CD4-positive, alpha-beta memory T cell (primary cell): ENCODE measurements around the gene CFAP20. TPM values are rescaled to one million over a fixed set of nuclear protein-coding genes. Genes with fewer than 3 reads are reported as not detected.

Experiments used
- CTCF ChIA-PET: fragments of 350-600 bp; sonication (Branson Sonifier 250); formaldehyde crosslinking; loops from one replicate; lab custom pipeline; 2021; ENCODE audit warnings: inconsistent platforms; ENCODE audit not compliant: partially characterized antibody; lab: Charles Lee
- POLR2A ChIA-PET: fragments of 350-600 bp; sonication (Branson Sonifier 250); formaldehyde crosslinking; loops from one replicate; lab custom pipeline; 2021; ENCODE audit not compliant: partially characterized antibody; lab: Charles Lee
- DNase-seq, 5 donors: peaks; one replicate each; pipeline versions ENCODE4 v3.0.0 to v3.0.0-alpha.2; 2020 to 2022; ENCODE audit warnings: mixed read lengths in 1 of 5
- H3K27ac ChIP-seq: one replicate; pipeline ENCODE4 v1.7.0; 2013; ENCODE audit warnings: low read depth, low read length
- H3K27me3 ChIP-seq: 2 replicates; pipeline ENCODE4 v1.7.0; 2013; ENCODE audit warnings: mild to moderate bottlenecking, low read length, moderate library complexity; ENCODE audit not compliant: insufficient read depth
- H3K36me3 ChIP-seq: 2 replicates; pipeline ENCODE4 v1.7.0; 2013; ENCODE audit warnings: mild to moderate bottlenecking, low read length, moderate library complexity; ENCODE audit not compliant: insufficient read depth
- H3K4me1 ChIP-seq: 2 replicates; pipeline ENCODE4 v1.7.0; 2013; ENCODE audit warnings: mild to moderate bottlenecking, low read length, moderate library complexity; ENCODE audit not compliant: insufficient read depth
- H3K4me3 ChIP-seq, 2 donors: one replicate each; pipeline ENCODE4 v1.7.0; 2013; ENCODE audit warnings: low read length in 2 of 2, mild to moderate bottlenecking in 1 of 2
- H3K9me3 ChIP-seq, 2 donors: one replicate each; pipeline ENCODE4 v1.7.0; 2013; ENCODE audit warnings: low read length in 2 of 2, control low read depth in 1 of 2; ENCODE audit not compliant: control insufficient read depth in 1 of 2
- H3K27ac Mint-ChIP-seq, 7 donors: one replicate each; pipeline ENCODE4 v1.8.0; 2020 to 2021; ENCODE audit warnings: mixed read lengths in 7 of 7, mild to moderate bottlenecking in 6 of 7, inconsistent platforms in 3 of 7, moderate library complexity in 3 of 7
- H3K27me3 Mint-ChIP-seq, 2 donors: one replicate each; pipeline ENCODE4 v1.8.0; 2020 to 2021; ENCODE audit warnings: mixed read lengths in 2 of 2
- H3K36me3 Mint-ChIP-seq, 2 donors: one replicate each; pipeline ENCODE4 v1.8.0; 2020 to 2021; ENCODE audit warnings: mixed read lengths in 2 of 2, inconsistent platforms in 1 of 2, mild to moderate bottlenecking in 1 of 2
- H3K4me1 Mint-ChIP-seq, 4 donors: one replicate each; pipeline ENCODE4 v1.8.0; 2020 to 2021; ENCODE audit warnings: mixed read lengths in 4 of 4, mild to moderate bottlenecking in 1 of 4
- H3K4me3 Mint-ChIP-seq, 8 donors: one replicate each; pipeline ENCODE4 v1.8.0; 2020 to 2021; ENCODE audit warnings: mixed read lengths in 8 of 8, mild to moderate bottlenecking in 7 of 8, moderate library complexity in 6 of 8, inconsistent platforms in 3 of 8
- H3K9me3 Mint-ChIP-seq, 8 donors: one replicate each; pipeline ENCODE4 v1.8.0; 2020 to 2021; ENCODE audit warnings: mixed read lengths in 8 of 8, mild to moderate bottlenecking in 5 of 8, inconsistent platforms in 3 of 8, moderate library complexity in 1 of 8
- intact Hi-C: fragments of 100-400 bp; cut with micrococcal nuclease; formaldehyde crosslinking; loops from one replicate; pipeline ENCODE4 v1.15.1; 2023
- polyA plus RNA-seq, 2 donors: library from polyadenylated mRNA; unstranded; fragments of 300-500 nt; fragmentation: Illumina TruSeq; gene quantifications; one replicate each; pipeline ENCODE4 v1.2.3, GENCODE V29; 2021
- total RNA-seq, 2 experiments: library from RNA; stranded (reverse); gene quantifications; one replicate each; pipeline ENCODE4 v1.2.3, GENCODE V29; 2021

The CFAP20 gene
- total and polyA plus RNA-seq, 4 experiments from 2014 or later, result 25.4 to 54.0 (median 31.0) TPM

DNA sequence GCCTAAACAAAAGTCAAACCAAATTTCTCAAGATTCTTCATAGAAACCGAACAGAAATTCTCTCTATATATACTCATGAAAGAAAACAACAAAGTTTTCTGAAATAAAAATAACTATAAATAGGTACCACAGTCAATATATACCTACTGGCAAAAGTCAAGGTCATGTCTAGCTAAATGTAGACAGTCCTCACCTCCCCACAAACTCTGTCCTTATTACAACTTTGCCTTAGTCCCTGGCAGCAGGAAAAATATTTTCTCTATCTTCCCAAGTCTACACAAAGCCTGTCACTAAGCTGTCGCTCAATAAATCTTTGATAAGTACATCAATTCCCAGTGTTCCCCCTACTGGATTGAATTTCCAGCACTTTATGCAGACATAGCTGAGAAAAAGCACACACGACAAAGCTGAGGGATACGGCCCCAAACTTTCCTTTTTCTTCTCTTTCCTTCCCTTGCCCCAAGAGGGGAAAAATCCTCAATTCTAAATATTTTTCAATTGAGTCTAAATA lies 2.7 kb downstream of the CFAP20 start:
- intact Hi-C loops, result loop anchor here (5.0 kb wide), 2 partner anchors 369 to 884 kb away; no protein-coding TSS in a partner anchor
- peak overlapping the region; percentile 93 to 98 (median 97) for H3K27ac Mint-ChIP-seq

DNA sequence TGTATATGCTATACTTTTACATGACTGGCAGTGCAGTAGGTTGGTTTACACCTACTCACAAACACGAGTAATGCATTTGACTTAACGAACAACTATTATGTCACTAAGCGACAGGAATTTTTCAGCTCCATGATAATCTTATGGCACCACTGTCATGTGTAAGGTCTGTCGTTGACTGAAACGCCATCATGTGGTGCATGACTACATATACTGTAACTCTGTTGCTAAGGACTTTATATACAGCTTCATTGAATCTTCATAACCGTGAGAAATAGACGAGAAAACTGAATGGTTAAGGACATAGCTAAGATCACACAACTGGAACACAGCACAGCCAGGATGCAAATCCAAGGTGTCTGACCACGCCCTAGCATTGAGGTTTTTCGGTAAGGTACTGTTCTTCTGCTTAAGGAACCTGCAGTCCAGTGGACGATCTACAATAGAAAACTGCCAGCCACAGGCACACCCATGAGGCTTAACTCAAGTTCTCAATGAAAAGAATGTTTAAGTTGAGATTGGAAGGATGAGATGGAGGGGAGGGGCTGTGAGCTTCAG lies 3.3 kb downstream of the CFAP20 start:
- intact Hi-C loops, result loop anchor here (5.0 kb wide), 2 partner anchors 369 to 884 kb away; no protein-coding TSS in a partner anchor
- DNase-seq, result peak in 1 of 5 donors; percentile 9
- Mint-ChIP-seq H3K9me3 (no peaks in the 10 kb centered on the region), H3K27ac (peak overlapping the region; percentile 90 to 98 (median 97)), H3K4me3 (peak overlapping the region in 7 of 8 donors; percentile 26 to 96 (median 61)), H3K27me3 (no peaks in the 10 kb centered on the region), H3K36me3 (peaks cover 0 to 15% of the 10 kb centered on the region in 2 donors), H3K4me1 (peaks cover 51 to 80% (median 62%) of the 10 kb centered on the region in 4 donors)
- no peak overlapping the region for H3K4me3 ChIP-seq
- POLR2A ChIA-PET, result interaction anchor here (0.8 to 1.0 kb wide), 2 partner anchors 391 to 940 kb away, joined by 3 read pairs; partner anchors contain the start of genes PSME3IP1 and RSPRY1
- CTCF ChIA-PET, result interaction anchor here (0.8 to 2.0 kb wide), 6 partner anchors 11 to 549 kb away, joined by 3 to 10 read pairs (median 4); partner anchors contain the start of gene ZNF319
- H3K36me3 ChIP-seq, result no peaks in the 10 kb centered on the region
- no peaks in the 10 kb centered on the region for H3K9me3 ChIP-seq
- no peaks in the 10 kb centered on the region for H3K27me3 ChIP-seq
- peaks cover 64% of the 10 kb centered on the region for H3K4me1 ChIP-seq
- H3K27ac ChIP-seq, result no peak overlapping the region

More for the DNA sequence above, 2.7 kb downstream of the CFAP20 start:
- no peak overlapping the region for H3K27ac ChIP-seq
- CTCF ChIA-PET, result interaction anchor here (0.8 to 2.0 kb wide), 8 partner anchors 8 to 550 kb away, joined by 3 to 10 read pairs (median 4); no protein-coding TSS in a partner anchor
- no peak overlapping the region for H3K4me3 ChIP-seq
- DNase-seq, result no peak
- no peaks in the 10 kb centered on the region for H3K27me3 Mint-ChIP-seq
- peaks cover 59% of the 10 kb centered on the region for H3K4me1 ChIP-seq
- H3K4me1 Mint-ChIP-seq, result peaks cover 51 to 73% (median 59%) of the 10 kb centered on the region in 4 donors
- no peaks in the 10 kb centered on the region for H3K36me3 ChIP-seq
- H3K9me3 ChIP-seq, result no peaks in the 10 kb centered on the region
- POLR2A ChIA-PET, result interaction anchor here (0.8 to 1.0 kb wide), 2 partner anchors 391 to 941 kb away, joined by 3 read pairs; partner anchors contain the start of genes PSME3IP1 and RSPRY1
- H3K27me3 ChIP-seq, result no peaks in the 10 kb centered on the region
- H3K9me3 Mint-ChIP-seq, result no peaks in the 10 kb centered on the region
- peaks cover 0 to 15% of the 10 kb centered on the region in 2 donors for H3K36me3 Mint-ChIP-seq
- H3K4me3 Mint-ChIP-seq, result peak overlapping the region; percentile 77 to 96 (median 94)

DNA sequence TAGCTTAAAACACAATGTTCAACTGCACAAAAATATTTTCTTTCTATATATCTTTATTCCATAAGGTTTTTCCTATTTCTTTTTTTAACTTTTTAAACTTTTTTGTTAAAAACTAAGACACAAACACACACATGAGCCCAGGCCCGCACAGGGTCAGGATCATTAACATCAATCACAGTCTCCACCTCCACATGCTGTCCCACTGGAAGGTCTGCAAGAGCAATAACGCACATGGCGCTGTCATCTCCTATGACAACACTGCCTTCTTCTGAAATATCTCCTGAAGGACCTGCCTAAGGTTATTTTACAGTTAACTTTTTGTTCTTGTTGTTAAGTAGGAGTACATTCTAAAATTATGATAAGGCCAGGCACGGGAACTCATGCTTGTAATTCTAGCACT lies 4.1 kb downstream of the CFAP20 start:
- Histone ChIP-seq H3K27ac (no peak overlapping the region), H3K27me3 (no peaks in the 10 kb centered on the region), H3K9me3 (no peaks in the 10 kb centered on the region), H3K4me3 (no peak overlapping the region), H3K36me3 (no peaks in the 10 kb centered on the region), H3K4me1 (peaks cover 67% of the 10 kb centered on the region)
- no peaks in the 10 kb centered on the region for H3K9me3 Mint-ChIP-seq
- POLR2A ChIA-PET, result no interaction called here
- intact Hi-C loops, result loop anchor here (5.0 kb wide), 2 partner anchors 368 to 883 kb away; no protein-coding TSS in a partner anchor
- H3K27ac Mint-ChIP-seq, result peak overlapping the region in 5 of 7 donors; percentile 61 to 88 (median 68)
- no peaks in the 10 kb centered on the region for H3K27me3 Mint-ChIP-seq
- H3K36me3 Mint-ChIP-seq, result peaks cover 0 to 15% of the 10 kb centered on the region in 2 donors
- no peak for DNase-seq
- peaks cover 57 to 87% (median 69%) of the 10 kb centered on the region in 4 donors for H3K4me1 Mint-ChIP-seq
- peak overlapping the region in 1 of 8 donors; percentile 37 for H3K4me3 Mint-ChIP-seq
- CTCF ChIA-PET, result interaction anchor here (1.0 kb wide), 1 partner anchor 125 kb away, joined by 4 read pairs; the partner anchor contains the start of gene ZNF319

DNA sequence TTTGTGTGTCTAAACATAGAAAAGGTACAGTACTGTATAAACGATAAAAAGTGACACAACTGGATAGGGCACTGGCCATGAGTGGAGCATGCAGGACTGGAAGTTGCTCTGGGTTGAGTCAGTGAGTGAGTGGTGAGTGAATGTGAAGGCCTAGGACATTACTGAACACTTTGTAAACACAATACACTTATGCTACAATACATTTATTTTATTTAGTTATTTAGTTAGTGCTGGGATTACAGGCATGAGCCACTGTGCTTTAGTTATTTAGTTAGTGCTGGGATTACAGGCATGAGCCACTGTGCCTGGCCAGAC lies 4.6 kb downstream of the CFAP20 start:
- peaks cover 57 to 86% (median 69%) of the 10 kb centered on the region in 4 donors for H3K4me1 Mint-ChIP-seq
- DNase-seq, result no peak
- Histone ChIP-seq H3K27ac (no peak overlapping the region), H3K27me3 (no peaks in the 10 kb centered on the region), H3K9me3 (no peaks in the 10 kb centered on the region), H3K4me1 (peaks cover 64% of the 10 kb centered on the region), H3K36me3 (no peaks in the 10 kb centered on the region), H3K4me3 (no peak overlapping the region)
- H3K27me3 Mint-ChIP-seq, result no peaks in the 10 kb centered on the region
- H3K36me3 Mint-ChIP-seq, result peaks cover 0 to 15% of the 10 kb centered on the region in 2 donors
- POLR2A ChIA-PET, result no interaction called here
- CTCF ChIA-PET, result no interaction called here
- peak overlapping the region in 2 of 7 donors; percentile 19 to 80 for H3K27ac Mint-ChIP-seq
- H3K4me3 Mint-ChIP-seq, result no peak overlapping the region
- intact Hi-C loops, result no loop called here
- no peaks in the 10 kb centered on the region for H3K9me3 Mint-ChIP-seq

DNA sequence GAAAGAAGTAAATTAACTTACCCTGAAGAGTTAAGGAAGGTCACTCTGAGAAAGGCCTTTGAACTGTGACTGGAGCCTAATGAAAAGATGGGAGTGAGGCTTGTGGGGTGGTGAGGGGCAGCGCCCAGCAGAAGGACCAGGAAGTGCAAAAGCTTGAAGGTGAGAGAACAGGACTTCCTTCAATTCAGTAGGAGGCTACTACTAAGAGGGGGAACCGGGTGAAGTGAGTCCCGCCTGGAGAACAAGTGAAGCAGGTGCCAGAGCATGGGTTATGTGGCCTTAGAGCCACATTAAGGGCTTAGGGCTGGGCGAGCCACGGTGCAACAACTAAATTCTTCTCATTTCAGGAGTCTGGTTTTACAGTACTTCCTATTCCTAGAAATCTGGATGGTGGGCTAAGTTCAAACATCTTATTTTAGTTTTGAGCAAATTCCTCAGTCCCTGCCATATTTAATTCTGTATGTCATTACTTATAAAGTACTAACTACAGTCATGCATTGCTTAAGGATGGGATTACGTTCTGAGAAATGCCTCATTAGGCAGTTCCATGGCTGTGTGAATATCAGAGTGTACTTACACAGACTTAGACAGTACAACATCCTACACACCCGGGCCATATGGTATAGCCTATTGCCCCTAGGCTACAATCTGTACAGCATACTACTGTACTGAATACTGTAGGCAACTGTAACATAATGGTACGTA lies 5.1 kb downstream of the CFAP20 start:
- H3K4me3 Mint-ChIP-seq, result peak overlapping the region in 2 of 8 donors; percentile 26 to 43
- CTCF ChIA-PET, result interaction anchor here (1.0 kb wide), 1 partner anchor 26 kb away, joined by 3 read pairs; no protein-coding TSS in a partner anchor
- peak overlapping the region in 6 of 7 donors; percentile 19 to 80 (median 46) for H3K27ac Mint-ChIP-seq
- H3K9me3 Mint-ChIP-seq, result no peaks in the 10 kb centered on the region
- Histone ChIP-seq H3K4me3 (no peak overlapping the region), H3K27ac (no peak overlapping the region), H3K36me3 (no peaks in the 10 kb centered on the region), H3K27me3 (no peaks in the 10 kb centered on the region), H3K4me1 (peaks cover 64% of the 10 kb centered on the region), H3K9me3 (no peaks in the 10 kb centered on the region)
- H3K27me3 Mint-ChIP-seq, result no peaks in the 10 kb centered on the region
- POLR2A ChIA-PET, result no interaction called here
- peaks cover 0 to 10% of the 10 kb centered on the region in 2 donors for H3K36me3 Mint-ChIP-seq
- peaks cover 54 to 81% (median 66%) of the 10 kb centered on the region in 4 donors for H3K4me1 Mint-ChIP-seq
- intact Hi-C loops, result no loop called here
- no peak for DNase-seq

DNA sequence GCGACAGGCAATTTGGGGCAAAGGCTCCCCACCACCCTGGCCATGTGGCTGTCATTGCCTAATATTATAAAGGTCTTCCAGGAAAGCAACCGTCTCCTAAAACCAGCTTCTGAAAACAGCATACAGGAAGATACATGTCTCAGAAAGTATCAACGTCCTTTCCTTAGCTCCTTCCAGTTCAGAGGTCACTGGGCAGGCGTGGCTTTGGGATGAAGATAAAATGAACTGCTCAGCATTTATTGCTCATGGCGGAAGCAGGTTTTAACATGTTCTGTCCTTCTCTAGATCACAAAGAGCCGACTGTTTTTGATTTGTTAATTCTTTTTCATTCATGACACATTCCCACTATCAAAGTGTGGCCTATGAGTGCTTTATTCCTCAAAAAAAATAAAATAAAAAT lies 8.0 kb downstream of the CFAP20 start:
- Histone ChIP-seq H3K36me3 (peaks cover 7% of the 10 kb centered on the region), H3K27ac (no peak overlapping the region), H3K27me3 (no peaks in the 10 kb centered on the region), H3K9me3 (no peaks in the 10 kb centered on the region), H3K4me3 (no peak overlapping the region), H3K4me1 (peaks cover 40% of the 10 kb centered on the region)
- H3K9me3 Mint-ChIP-seq, result peaks cover 0 to 2% (median 0%) of the 10 kb centered on the region in 8 donors
- intact Hi-C loops, result no loop called here
- ChIA-PET CTCF (interaction anchor here (0.7 to 1.8 kb wide), 6 partner anchors 11 to 215 kb away, joined by 3 to 6 read pairs (median 4); no protein-coding TSS in a partner anchor), POLR2A (interaction anchor here (2.2 kb wide), 1 partner anchor 8 kb away, joined by 10 read pairs; the partner anchor contains the start of gene CFAP20)
- H3K27ac Mint-ChIP-seq, result peak overlapping the region in 2 of 7 donors; percentile 24 to 29
- no peaks in the 10 kb centered on the region for H3K27me3 Mint-ChIP-seq
- no peak for DNase-seq
- H3K4me1 Mint-ChIP-seq, result peaks cover 38 to 60% (median 44%) of the 10 kb centered on the region in 4 donors
- H3K36me3 Mint-ChIP-seq, result peaks cover under 1 to 17% of the 10 kb centered on the region in 2 donors
- no peak overlapping the region for H3K4me3 Mint-ChIP-seq
